GM12865 (cell line): ENCODE data around the gene RELB.
"Not testable (repeated sequence)": the region's sequence is repeated elsewhere in the genome, so short reads cannot be mapped to it uniquely, and the experiment has no call there.

Experiments
- DNase-seq: peaks from one replicate; pipeline ENCODE4 v3.0.0; 2010; ENCODE audit warnings: low read depth
- H3K4me3 ChIP-seq: 2 replicates; pipeline ENCODE4 v1.5.1; 2011; ENCODE audit warnings: mild to moderate bottlenecking, low read depth, low read length, control low read depth
- TF ChIP-seq, protein P1 (sequence below): IDR thresholded peaks from 2 replicates; pipeline ENCODE4 v1.5.1; 2011; ENCODE audit warnings: low read length, control low read depth, low read depth, inconsistent platforms; ENCODE audit not compliant: insufficient read depth; ENCODE audit errors: missing control alignments

The RELB gene

DNA sequence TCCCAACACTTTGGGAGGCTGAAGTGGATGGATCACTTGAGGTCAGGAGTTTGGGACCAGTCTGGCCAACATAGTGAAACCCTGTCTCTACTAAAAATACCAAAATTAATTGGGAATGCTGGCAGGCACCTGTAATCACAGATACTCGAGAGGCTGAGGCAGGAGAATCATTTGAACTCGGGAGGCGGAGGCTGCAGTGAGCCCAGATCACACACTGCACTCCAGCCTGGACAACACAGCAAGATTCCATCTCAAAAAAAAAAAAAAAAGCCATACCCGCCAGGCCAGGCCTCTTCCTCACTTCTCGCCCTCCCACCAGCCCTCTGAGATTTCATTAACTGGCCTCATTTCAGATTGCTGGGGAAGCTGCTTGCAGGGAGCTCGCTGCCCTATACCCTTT, 7.7 kb upstream of the RELB start:
- no peak overlapping the region for H3K4me3 ChIP-seq
- TF ChIP-seq, protein P1, sequence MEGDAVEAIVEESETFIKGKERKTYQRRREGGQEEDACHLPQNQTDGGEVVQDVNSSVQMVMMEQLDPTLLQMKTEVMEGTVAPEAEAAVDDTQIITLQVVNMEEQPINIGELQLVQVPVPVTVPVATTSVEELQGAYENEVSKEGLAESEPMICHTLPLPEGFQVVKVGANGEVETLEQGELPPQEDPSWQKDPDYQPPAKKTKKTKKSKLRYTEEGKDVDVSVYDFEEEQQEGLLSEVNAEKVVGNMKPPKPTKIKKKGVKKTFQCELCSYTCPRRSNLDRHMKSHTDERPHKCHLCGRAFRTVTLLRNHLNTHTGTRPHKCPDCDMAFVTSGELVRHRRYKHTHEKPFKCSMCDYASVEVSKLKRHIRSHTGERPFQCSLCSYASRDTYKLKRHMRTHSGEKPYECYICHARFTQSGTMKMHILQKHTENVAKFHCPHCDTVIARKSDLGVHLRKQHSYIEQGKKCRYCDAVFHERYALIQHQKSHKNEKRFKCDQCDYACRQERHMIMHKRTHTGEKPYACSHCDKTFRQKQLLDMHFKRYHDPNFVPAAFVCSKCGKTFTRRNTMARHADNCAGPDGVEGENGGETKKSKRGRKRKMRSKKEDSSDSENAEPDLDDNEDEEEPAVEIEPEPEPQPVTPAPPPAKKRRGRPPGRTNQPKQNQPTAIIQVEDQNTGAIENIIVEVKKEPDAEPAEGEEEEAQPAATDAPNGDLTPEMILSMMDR, result no peak

DNA sequence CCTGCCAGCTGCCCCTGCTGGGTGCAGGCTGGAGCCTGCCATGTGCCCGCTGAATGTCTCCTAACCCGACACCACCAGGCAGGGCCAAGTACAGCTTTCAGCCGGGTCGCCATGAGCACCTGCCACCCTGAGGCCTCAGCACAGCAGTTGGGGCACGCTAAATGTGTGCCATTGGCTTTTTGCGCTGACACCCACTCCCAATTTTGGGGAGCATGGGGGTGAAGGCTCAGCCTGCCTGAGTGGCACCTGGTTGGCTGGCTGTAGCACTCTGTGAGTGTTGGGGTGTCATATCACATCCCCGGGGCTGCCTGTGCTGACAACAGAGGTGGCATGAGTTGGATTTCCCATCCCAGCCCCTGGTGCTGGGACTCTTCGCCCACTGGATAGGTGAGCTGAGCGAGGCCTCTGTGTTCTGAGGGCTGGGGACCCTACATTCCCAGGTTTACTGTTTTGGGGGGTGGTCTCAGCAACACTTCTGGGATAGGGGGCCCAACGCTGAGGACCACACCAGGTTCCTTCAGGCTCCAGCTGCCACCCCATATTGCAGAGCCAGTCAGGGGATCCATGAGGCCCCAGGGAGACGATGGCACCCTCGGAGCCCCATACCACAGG, 7.2 kb upstream of the RELB start:
- DNase-seq, result no peak
- no peak overlapping the region for H3K4me3 ChIP-seq
- TF ChIP-seq, protein P1, result no peak

More for the DNA sequence above, 7.7 kb upstream of the RELB start:
- no peak for DNase-seq

DNA sequence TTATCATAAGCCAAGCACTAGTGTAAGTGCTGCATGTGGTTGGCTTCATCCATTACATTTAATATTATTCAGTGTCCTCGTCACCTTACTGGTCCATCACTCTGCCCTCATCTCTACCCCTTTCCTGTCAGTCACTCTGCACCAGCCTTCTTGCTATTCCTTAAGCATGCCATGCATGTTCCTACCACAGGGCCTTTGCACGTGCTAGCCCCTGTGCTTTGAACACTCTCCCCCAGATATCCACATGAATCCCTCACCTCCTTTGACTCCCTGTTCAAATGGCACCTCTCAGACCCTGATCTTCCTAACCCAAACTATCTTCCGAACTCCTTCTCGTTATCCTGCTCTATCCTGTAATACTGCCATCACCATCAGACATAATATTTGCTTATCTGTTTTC, 3.2 kb upstream of the RELB start:
- H3K4me3 ChIP-seq, result no peak overlapping the region
- DNase-seq, result no peak
- TF ChIP-seq, protein P1, result no peak

DNA sequence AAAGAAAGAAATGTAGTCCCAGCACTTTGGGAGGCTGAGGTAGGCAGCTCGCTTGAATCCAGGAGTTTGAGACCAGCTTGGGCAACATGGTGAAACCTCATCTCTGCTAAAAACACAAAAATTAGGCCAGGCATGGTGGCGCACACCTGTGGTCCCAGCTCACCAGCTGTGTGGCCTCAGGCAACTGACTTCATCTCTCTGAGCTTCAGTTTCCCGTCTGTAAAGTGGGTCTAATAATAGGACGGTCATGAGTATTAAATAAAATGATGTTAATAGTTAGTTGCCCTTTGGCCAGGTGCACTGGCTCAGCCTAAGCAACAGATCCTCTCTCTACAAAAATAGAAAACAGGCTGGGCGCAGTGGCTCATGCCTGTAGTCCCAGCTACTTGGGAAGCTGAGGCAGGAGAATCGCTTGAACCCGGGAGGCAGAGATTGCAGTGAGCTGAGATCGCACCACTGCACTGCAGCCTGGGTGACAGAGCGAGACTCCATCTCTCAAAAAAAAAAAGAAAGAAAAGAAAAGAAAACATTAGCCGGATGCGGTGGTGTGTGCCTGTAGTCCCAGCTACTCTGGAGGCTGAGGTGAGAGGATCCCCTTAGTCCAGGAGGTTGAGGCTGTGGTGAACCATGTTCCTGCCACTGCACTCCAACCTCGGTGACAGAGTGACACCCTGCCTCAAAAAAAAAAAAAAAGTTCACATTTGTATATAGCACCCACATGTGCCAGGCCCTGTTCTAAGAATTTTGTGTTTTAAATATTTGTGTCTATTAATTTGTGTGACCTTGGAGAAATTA, 1.9 kb upstream of the RELB start:
- peak; percentile 31 for DNase-seq
- not testable (repeated sequence) for H3K4me3 ChIP-seq

DNA sequence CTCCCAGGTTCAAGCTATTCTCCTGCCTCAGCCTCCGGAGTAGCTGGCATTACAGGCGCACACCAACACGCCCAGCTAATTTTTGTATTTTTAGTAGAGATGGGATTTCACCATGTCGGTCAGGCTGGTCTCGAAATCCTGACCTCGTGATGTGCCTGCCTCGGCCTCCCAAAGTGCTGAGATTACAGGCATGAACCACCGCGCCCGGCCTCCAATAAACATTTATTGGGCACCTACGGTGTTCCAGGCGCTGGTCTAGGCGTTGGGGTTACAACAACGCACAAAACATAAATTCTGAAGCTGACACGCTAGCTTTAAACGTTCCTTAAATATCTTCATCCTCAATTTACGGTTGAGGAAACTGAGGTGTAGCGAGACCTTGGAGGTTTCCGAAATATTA, 599 bp upstream of the RELB start:
- peak overlapping the region; percentile 43 for H3K4me3 ChIP-seq
- not testable (repeated sequence) for DNase-seq

DNA sequence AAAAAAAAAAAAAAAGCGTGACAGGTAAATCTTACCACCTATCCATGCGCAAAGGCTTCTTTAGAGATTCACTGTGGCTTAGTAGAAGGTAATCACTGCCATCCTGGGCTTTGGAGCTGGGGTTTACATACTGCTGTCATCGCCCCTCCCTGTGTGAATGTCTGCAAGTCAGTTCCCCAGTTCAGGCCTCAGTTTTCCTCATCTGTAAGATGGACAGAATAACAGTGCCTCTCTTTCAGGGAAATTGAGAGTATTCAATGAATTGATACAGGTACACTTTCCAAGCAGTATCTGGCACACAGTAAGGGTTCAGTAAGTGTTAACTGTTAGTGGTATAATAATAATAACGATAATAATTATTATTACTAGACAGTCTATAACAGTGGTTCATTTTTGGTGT, 2.2 kb downstream of the RELB start:
- DNase-seq, result no peak
- TF ChIP-seq, protein P1, result no peak
- H3K4me3 ChIP-seq, result no peak overlapping the region

DNA sequence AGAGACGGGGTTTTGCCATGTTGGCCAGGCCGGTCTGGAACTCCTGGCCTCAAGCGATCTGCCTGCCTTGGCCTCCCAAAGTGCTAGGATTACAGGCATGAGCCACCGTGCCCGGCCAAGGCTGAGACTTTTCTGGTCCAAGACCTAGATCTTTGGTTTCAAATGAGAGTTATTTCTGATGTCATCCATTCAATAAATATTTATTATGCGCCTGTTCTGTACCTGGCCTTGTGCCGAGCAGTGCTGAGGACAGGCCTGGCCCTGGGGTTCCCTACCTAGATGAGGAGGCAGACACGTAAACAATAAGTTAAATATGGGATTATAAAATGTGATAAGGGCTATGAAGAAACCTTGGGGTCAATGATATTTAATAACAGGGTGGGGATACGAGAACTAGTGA, 4.5 kb downstream of the RELB start:
- DNase-seq, result no peak
- TF ChIP-seq, protein P1, result no peak
- no peak overlapping the region for H3K4me3 ChIP-seq

DNA sequence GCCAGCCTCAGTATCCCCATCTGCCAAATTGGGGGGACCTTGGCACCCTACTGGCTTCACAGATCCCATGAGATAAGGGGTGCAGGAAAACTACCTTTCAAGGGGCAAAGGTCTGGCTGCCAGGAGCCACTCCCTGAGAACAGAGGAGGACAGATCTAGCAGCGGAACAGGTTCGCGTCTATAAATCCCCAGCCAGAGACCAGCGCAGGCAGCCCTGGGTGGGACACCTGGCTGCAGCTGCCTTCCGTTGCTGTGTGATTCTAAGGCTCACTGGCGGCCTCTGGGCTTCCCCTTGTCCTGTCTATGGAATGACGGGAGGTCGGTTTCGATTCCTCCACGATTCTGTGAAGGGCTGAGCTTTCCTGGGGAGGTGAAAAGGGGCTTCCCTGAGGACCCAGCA, 7.3 kb downstream of the RELB start:
- H3K4me3 ChIP-seq, result no peak overlapping the region
- no peak for DNase-seq
- TF ChIP-seq, protein P1, result no peak
